Mesothelial cell of epicardium (in vitro differentiated cells): ENCODE results near the gene KCNK5. TPM values are rescaled to one million over a fixed set of nuclear protein-coding genes. Genes with fewer than 3 reads are reported as not detected.

ENCODE experiments used
- DNase-seq, 2 experiments: peaks; one replicate each; pipeline ENCODE4 v3.0.0; 2021; ENCODE audit warnings: low spot score in 2 of 2; ENCODE audit not compliant: unreplicated experiment in 2 of 2
- H3K27ac Mint-ChIP-seq: 2 replicates; pipeline ENCODE4 v1.8.0; 2021; ENCODE audit warnings: mixed read lengths
- H3K27me3 Mint-ChIP-seq: 2 replicates; pipeline ENCODE4 v1.8.0; 2021; ENCODE audit warnings: low read depth, mixed read lengths
- H3K36me3 Mint-ChIP-seq: 2 replicates; pipeline ENCODE4 v1.8.0; 2021; ENCODE audit warnings: mixed read lengths
- H3K4me1 Mint-ChIP-seq: 2 replicates; pipeline ENCODE4 v1.8.0; 2021; ENCODE audit warnings: mixed read lengths
- H3K4me3 Mint-ChIP-seq: 2 replicates; pipeline ENCODE4 v1.8.0; 2021; ENCODE audit warnings: mild to moderate bottlenecking, moderate library complexity, mixed read lengths
- H3K9me3 Mint-ChIP-seq: 2 replicates; pipeline ENCODE4 v1.8.0; 2021; ENCODE audit warnings: mixed read lengths
- CTCF ChIP-seq: fragments of 200-600 bp; sonication (generic); IDR thresholded peaks from one replicate; pipeline ENCODE4 v1.5.0; 2021; ENCODE audit warnings: antibody characterized with exemption; ENCODE audit not compliant: unreplicated experiment
- total RNA-seq: library from RNA; stranded (reverse); gene quantifications from 3 replicates; pipeline ENCODE4 v1.2.1, GENCODE V29; 2021

KCNK5 gene
- total RNA-seq, 1 donor from 2014 or later, result 2.5 TPM

GRCh38 chr6:39191236-39191930 lies 37.9 kb downstream of the KCNK5 start:
- Mint-ChIP-seq H3K36me3 (peaks cover 12% of the 10 kb centered on the region), H3K27me3 (no peaks in the 10 kb centered on the region)

GRCh38 chr6:39190545-39191235 lies 38.6 kb downstream of the KCNK5 start:
- peaks cover 12% of the 10 kb centered on the region for H3K36me3 Mint-ChIP-seq
- H3K9me3 Mint-ChIP-seq, result no peaks in the 10 kb centered on the region
- H3K27ac Mint-ChIP-seq, result no peak overlapping the region
- no peak for DNase-seq
- no peak for TF ChIP-seq CTCF
- H3K4me3 Mint-ChIP-seq, result no peak overlapping the region
- H3K27me3 Mint-ChIP-seq, result no peaks in the 10 kb centered on the region
- peaks cover 13% of the 10 kb centered on the region for H3K4me1 Mint-ChIP-seq

More at GRCh38 chr6:39191236-39191930, 37.9 kb downstream of the KCNK5 start:
- H3K4me3 Mint-ChIP-seq, result no peak overlapping the region
- DNase-seq, result no peak
- H3K27ac Mint-ChIP-seq, result no peak overlapping the region
- H3K4me1 Mint-ChIP-seq, result peaks cover 13% of the 10 kb centered on the region
- TF ChIP-seq CTCF, result no peak
- H3K9me3 Mint-ChIP-seq, result no peaks in the 10 kb centered on the region

- no peak overlapping the region for H3K27ac Mint-ChIP-seq
- no peaks in the 10 kb centered on the region for H3K9me3 Mint-ChIP-seq
- no peaks in the 10 kb centered on the region for H3K27me3 Mint-ChIP-seq
- peaks cover 9% of the 10 kb centered on the region for H3K36me3 Mint-ChIP-seq
- no peak for DNase-seq
- no peak overlapping the region for H3K4me3 Mint-ChIP-seq
- peaks cover 13% of the 10 kb centered on the region for H3K4me1 Mint-ChIP-seq
- TF ChIP-seq CTCF, result peak; percentile 41
Measured at GRCh38 chr6:39189915-39190544, 39.2 kb downstream of the KCNK5 start.

- Mint-ChIP-seq H3K27me3 (no peaks in the 10 kb centered on the region), H3K4me1 (peaks cover 13% of the 10 kb centered on the region), H3K27ac (no peak overlapping the region), H3K9me3 (no peaks in the 10 kb centered on the region), H3K4me3 (no peak overlapping the region), H3K36me3 (peaks cover 4% of the 10 kb centered on the region)
- no peak for DNase-seq
- TF ChIP-seq CTCF, result no peak
Measured at GRCh38 chr6:39189131-39189530, 40.1 kb downstream of the KCNK5 start.

GRCh38 chr6:39188571-39188970 lies 40.7 kb downstream of the KCNK5 start:
- TF ChIP-seq CTCF, result no peak
- peaks cover under 1% of the 10 kb centered on the region for H3K36me3 Mint-ChIP-seq
- H3K27ac Mint-ChIP-seq, result no peak overlapping the region
- no peak overlapping the region for H3K4me3 Mint-ChIP-seq
- no peak for DNase-seq
- H3K4me1 Mint-ChIP-seq, result peaks cover 11% of the 10 kb centered on the region
- H3K27me3 Mint-ChIP-seq, result no peaks in the 10 kb centered on the region
- no peaks in the 10 kb centered on the region for H3K9me3 Mint-ChIP-seq
